Measurements from ENCODE around the gene FAM3B. TPM values are rescaled to one million over a fixed set of nuclear protein-coding genes. Genes with fewer than 3 reads are reported as not detected.

Gene FAM3B
- total and polyA plus RNA-seq, 5 donors = 0.29 to 0.79 (median 0.58) TPM; not detected in 1

GRCh38 chr21:41365377-41366107 is 48.9 kb downstream of the FAM3B start:
- intact Hi-C loops (cut with DNase I) = no loop called here
- Histone ChIP-seq H3K27me3 (ENCODE audit: control insufficient read depth, insufficient read depth) (no peaks in the 10 kb centered on the region), H3K9me3 (ENCODE audit: control insufficient read depth, low read length) (no peaks in the 10 kb centered on the region), H3K4me3 (ENCODE audit: low read length) (no peak overlapping the region), H3K4me1 (ENCODE audit: control insufficient read depth, insufficient read depth, low read length) (no peaks in the 10 kb centered on the region), H3K27ac (ENCODE audit: low read length) (no peak overlapping the region)
- WGBS = 96% methylated on average over 15 of the region's 15 CpGs
- DNase-seq (no peak), ATAC-seq (no peak)

- Histone ChIP-seq H3K27ac (ENCODE audit: low read length) (no peak overlapping the region), H3K27me3 (ENCODE audit: control insufficient read depth, insufficient read depth) (no peaks in the 10 kb centered on the region), H3K4me1 (ENCODE audit: control insufficient read depth, insufficient read depth, low read length) (no peaks in the 10 kb centered on the region), H3K4me3 (ENCODE audit: low read length) (no peak overlapping the region), H3K9me3 (ENCODE audit: control insufficient read depth, low read length) (no peaks in the 10 kb centered on the region)
- WGBS = 75% methylated on average over 12 of the region's 12 CpGs
- ATAC-seq (peak in 1 of 2 donors; percentile 32), DNase-seq (peak in 2 of 3 donors; percentile 55 to 66)
- intact Hi-C loops (cut with DNase I) = no loop called here
Observed at GRCh38 chr21:41366522-41367151, 50.0 kb downstream of the FAM3B start.

- DNase-seq = no peak
- Histone ChIP-seq H3K9me3 (ENCODE audit: control insufficient read depth, low read length) (no peaks in the 10 kb centered on the region), H3K4me1 (ENCODE audit: control insufficient read depth, insufficient read depth, low read length) (no peaks in the 10 kb centered on the region), H3K4me3 (ENCODE audit: low read length) (no peak overlapping the region), H3K27me3 (ENCODE audit: control insufficient read depth, insufficient read depth) (no peaks in the 10 kb centered on the region), H3K27ac (ENCODE audit: low read length) (no peak overlapping the region)
- ATAC-seq = no peak
- WGBS = 64% methylated on average over 9 of the region's 9 CpGs
- intact Hi-C loops (cut with DNase I) = no loop called here
Observed at GRCh38 chr21:41367301-41367944, 50.8 kb downstream of the FAM3B start.

- intact Hi-C loops (cut with DNase I) = no loop called here
- no peaks in the 10 kb centered on the region for H3K4me1 ChIP-seq (ENCODE audit: control insufficient read depth, insufficient read depth, low read length)
- H3K27ac ChIP-seq (ENCODE audit: low read length) = no peak overlapping the region
- no peaks in the 10 kb centered on the region for H3K27me3 ChIP-seq (ENCODE audit: control insufficient read depth, insufficient read depth)
- no peaks in the 10 kb centered on the region for H3K9me3 ChIP-seq (ENCODE audit: control insufficient read depth, low read length)
- H3K4me3 ChIP-seq (ENCODE audit: low read length) = no peak overlapping the region
- ATAC-seq (no peak), DNase-seq (no peak)
- WGBS = 90% methylated on average over 15 of the region's 15 CpGs
Observed at GRCh38 chr21:41367945-41368734, 51.5 kb downstream of the FAM3B start.

GRCh38 chr21:41368735-41369104 is 52.1 kb downstream of the FAM3B start:
- no peaks in the 10 kb centered on the region for H3K27me3 ChIP-seq (ENCODE audit: control insufficient read depth, insufficient read depth)
- peak overlapping the region; percentile 40 for H3K4me3 ChIP-seq (ENCODE audit: low read length)
- WGBS = 47% methylated on average over 4 of the region's 4 CpGs
- no peak for ATAC-seq
- no peak for DNase-seq
- H3K4me1 ChIP-seq (ENCODE audit: control insufficient read depth, insufficient read depth, low read length) = no peaks in the 10 kb centered on the region
- no peak overlapping the region for H3K27ac ChIP-seq (ENCODE audit: low read length)
- no peaks in the 10 kb centered on the region for H3K9me3 ChIP-seq (ENCODE audit: control insufficient read depth, low read length)
- intact Hi-C loops (cut with DNase I) = no loop called here

GRCh38 chr21:41369105-41369919 is 52.7 kb downstream of the FAM3B start:
- H3K27ac ChIP-seq (ENCODE audit: low read length) = peak overlapping the region; percentile 32

GRCh38 chr21:41369920-41370839 is 53.6 kb downstream of the FAM3B start:
- peak overlapping the region; percentile 40 for H3K4me3 ChIP-seq (ENCODE audit: low read length)
- DNase-seq (peak in 2 of 3 donors; percentile 67 to 75), ATAC-seq (peak in 1 of 2 donors; percentile 20)
- H3K27me3 ChIP-seq (ENCODE audit: control insufficient read depth, insufficient read depth) = no peaks in the 10 kb centered on the region
- no peaks in the 10 kb centered on the region for H3K4me1 ChIP-seq (ENCODE audit: control insufficient read depth, insufficient read depth, low read length)
- H3K9me3 ChIP-seq (ENCODE audit: control insufficient read depth, low read length) = no peaks in the 10 kb centered on the region
- 75% methylated on average over 30 of the region's 30 CpGs for WGBS
- intact Hi-C loops (cut with DNase I) = no loop called here
- H3K27ac ChIP-seq (ENCODE audit: low read length) = no peak overlapping the region

More at GRCh38 chr21:41369105-41369919, 52.7 kb downstream of the FAM3B start:
- Histone ChIP-seq H3K4me3 (ENCODE audit: low read length) (peak overlapping the region; percentile 40), H3K9me3 (ENCODE audit: control insufficient read depth, low read length) (no peaks in the 10 kb centered on the region), H3K27me3 (ENCODE audit: control insufficient read depth, insufficient read depth) (no peaks in the 10 kb centered on the region), H3K4me1 (ENCODE audit: control insufficient read depth, insufficient read depth, low read length) (no peaks in the 10 kb centered on the region)
- peak; percentile 36 to 42 for ATAC-seq
- peak; percentile 48 to 80 (median 79) for DNase-seq
- intact Hi-C loops (cut with DNase I) = no loop called here
- WGBS = 23% methylated on average over 29 of the region's 29 CpGs

- no peak overlapping the region for H3K27ac ChIP-seq (ENCODE audit: low read length)
- intact Hi-C loops (cut with DNase I) = no loop called here
- peak in 1 of 3 donors; percentile 37 for DNase-seq
- no peak for ATAC-seq
- WGBS = 78% methylated on average over 12 of the region's 12 CpGs
- H3K4me1 ChIP-seq (ENCODE audit: control insufficient read depth, insufficient read depth, low read length) = no peaks in the 10 kb centered on the region
- H3K27me3 ChIP-seq (ENCODE audit: control insufficient read depth, insufficient read depth) = no peaks in the 10 kb centered on the region
- no peak overlapping the region for H3K4me3 ChIP-seq (ENCODE audit: low read length)
- H3K9me3 ChIP-seq (ENCODE audit: control insufficient read depth, low read length) = no peaks in the 10 kb centered on the region
Observed at GRCh38 chr21:41370840-41371684, 54.5 kb downstream of the FAM3B start.

- no peaks in the 10 kb centered on the region for H3K27me3 ChIP-seq (ENCODE audit: control insufficient read depth, insufficient read depth)
- H3K4me1 ChIP-seq (ENCODE audit: control insufficient read depth, insufficient read depth, low read length) = no peaks in the 10 kb centered on the region
- H3K4me3 ChIP-seq (ENCODE audit: low read length) = no peak overlapping the region
- DNase-seq (peak in 1 of 3 donors; percentile 23), ATAC-seq (no peak)
- H3K9me3 ChIP-seq (ENCODE audit: control insufficient read depth, low read length) = no peaks in the 10 kb centered on the region
- intact Hi-C loops (cut with DNase I) = no loop called here
- no peak overlapping the region for H3K27ac ChIP-seq (ENCODE audit: low read length)
- 86% methylated on average over 7 of the region's 7 CpGs for WGBS
Observed at GRCh38 chr21:41371685-41372030, 55.1 kb downstream of the FAM3B start.
